GM10266 (cell line): ENCODE measurements around the gene FIBP.

ENCODE experiments used
- DNase-seq: peaks from one replicate; pipeline ENCODE4 v3.0.0; 2012; ENCODE audit errors: extremely low spot score
- CTCF ChIP-seq: IDR thresholded peaks from 2 replicates; pipeline ENCODE4 v1.5.1; 2012; ENCODE audit warnings: mild to moderate bottlenecking, low read depth; ENCODE audit not compliant: control insufficient read depth, insufficient read depth; ENCODE audit errors: missing control alignments

The FIBP gene

GRCh38 chr11:65866509-65867283 is 21.6 kb downstream of the FIBP start:
- no peak for TF ChIP-seq CTCF

DNA sequence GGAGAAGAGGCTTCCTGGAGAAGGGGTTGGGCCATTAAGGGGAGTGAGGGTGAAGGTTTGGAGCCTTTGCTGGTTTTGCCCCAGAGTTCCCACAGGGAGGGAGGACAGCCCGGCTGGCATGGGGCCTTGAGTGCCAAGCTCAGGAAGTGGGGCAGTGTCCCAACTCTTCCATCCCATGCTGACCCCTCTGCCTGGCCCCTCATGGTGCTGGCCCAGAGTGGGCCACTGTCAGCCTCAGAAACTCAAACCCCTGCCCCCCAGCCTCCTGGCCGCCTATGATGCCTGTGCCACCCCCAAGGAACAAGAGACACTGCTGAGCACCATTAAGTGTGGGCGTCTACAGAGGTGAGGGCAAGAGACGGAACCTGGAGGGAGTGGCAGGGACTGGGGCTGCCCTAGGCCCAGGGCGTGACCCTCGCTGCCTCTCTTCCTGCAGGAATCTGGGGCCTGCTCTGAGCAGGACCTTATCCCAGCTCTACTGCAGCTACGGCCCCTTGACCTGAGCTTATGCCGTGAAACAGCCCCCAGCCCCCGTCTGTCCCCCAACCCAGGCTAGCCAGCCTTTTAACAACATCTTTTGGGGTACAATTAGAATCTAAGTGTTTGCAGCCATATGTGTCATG is 22.6 kb downstream of the FIBP start:
- DNase-seq = no peak
- no peak for TF ChIP-seq CTCF

More at GRCh38 chr11:65866509-65867283, 21.6 kb downstream of the FIBP start:
- DNase-seq = no peak

- DNase-seq = no peak
- no peak for TF ChIP-seq CTCF
These were observed 23.4 kb downstream of the FIBP start for GRCh38 chr11:65864706-65865471.

DNA sequence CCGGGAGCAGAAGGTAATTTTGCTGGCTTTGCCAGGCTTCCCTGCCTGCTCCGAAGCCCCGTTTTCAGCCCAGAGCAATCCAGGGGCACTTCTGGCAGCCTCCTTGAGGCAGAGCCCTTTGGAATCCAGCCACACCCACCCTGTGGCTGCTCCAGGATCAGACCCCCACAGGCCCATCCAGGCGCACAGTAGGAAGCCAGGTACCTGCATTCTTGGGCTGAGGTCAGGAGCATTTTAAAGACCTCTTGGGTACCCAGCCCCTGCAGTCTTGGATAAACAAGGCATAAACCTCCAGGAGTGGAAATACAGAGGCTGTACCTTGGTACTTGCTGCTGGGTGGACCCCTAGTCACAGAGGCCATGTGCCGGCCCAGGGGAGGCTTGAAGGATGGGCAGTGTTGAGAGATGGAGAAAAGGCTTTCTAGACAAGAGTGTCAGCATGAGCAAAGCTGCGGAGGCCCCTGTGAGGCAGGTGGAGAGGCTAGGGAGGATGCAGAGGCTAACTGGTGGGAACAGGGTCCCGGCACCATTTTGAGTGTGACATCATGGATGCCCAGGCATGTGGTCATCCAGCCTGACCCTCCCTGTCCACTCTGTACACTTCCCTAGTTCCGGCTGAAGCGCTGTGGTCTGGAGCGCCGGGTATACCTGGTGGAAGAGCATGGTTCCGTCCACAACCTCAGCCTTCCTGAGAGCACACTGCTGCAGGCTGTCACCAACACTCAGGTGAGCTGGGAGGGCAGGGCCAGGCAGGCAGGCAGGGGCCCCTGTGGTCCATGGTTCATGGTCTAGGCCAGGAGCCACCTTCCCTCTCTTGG is 24.2 kb downstream of the FIBP start:
- TF ChIP-seq CTCF = no peak
- DNase-seq = no peak

GRCh38 chr11:65862941-65863888 is 25.1 kb downstream of the FIBP start:
- no peak for DNase-seq
- no peak for TF ChIP-seq CTCF

DNA sequence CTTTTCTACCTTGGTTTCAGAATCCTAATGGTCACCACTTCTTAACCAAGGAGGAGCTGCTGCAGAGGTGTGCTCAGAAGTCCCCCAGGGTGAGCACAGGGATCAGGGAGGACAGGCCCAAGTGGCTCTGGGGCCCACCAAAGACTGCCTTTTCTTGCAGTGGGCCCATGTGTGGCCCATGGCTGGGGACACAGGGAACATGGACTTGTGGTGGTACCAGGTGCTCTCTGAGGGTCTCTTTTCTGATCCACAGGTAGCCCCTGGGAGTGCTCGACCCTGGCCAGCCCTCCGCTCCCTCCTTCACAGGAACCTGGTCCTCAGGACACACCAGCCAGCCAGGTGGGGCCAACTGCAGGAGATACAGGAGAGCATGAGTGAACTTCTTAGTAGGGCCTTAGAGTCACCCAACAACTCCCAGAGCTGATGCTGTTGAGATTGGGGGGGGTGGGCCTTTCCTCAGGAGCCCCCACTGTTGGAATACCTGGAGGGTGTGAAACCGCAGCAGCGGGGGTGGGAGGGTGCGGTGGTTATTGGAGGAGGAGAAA is 26.0 kb downstream of the FIBP start:
- no peak for TF ChIP-seq CTCF
- DNase-seq = no peak
